8988T (cell line): Measurements from ENCODE around the gene KCNH1.

Experiments
- DNase-seq: peaks from one replicate; pipeline ENCODE4 v3.0.0; 2011

The KCNH1 gene

GRCh38 chr1:210855440-210855839, 278.5 kb downstream of the KCNH1 start:
- no peak for DNase-seq

GRCh38 chr1:210853276-210853675, 280.7 kb downstream of the KCNH1 start:
- no peak for DNase-seq

- DNase-seq: no peak
Observed at GRCh38 chr1:210850556-210850955, 283.4 kb downstream of the KCNH1 start.

GRCh38 chr1:210848474-210848873, 285.5 kb downstream of the KCNH1 start:
- no peak for DNase-seq

- no peak for DNase-seq
Observed at GRCh38 chr1:210841926-210842625, 291.9 kb downstream of the KCNH1 start.

GRCh38 chr1:210830034-210831028, 303.6 kb downstream of the KCNH1 start:
- DNase-seq: no peak

GRCh38 chr1:210828996-210829596, 304.9 kb downstream of the KCNH1 start:
- DNase-seq: no peak

GRCh38 chr1:210827481-210827880, 306.5 kb downstream of the KCNH1 start:
- DNase-seq: no peak

- no peak for DNase-seq
Observed at GRCh38 chr1:210826686-210827085, 307.3 kb downstream of the KCNH1 start.

- no peak for DNase-seq
Observed at GRCh38 chr1:210822932-210823331, 311.0 kb downstream of the KCNH1 start.

GRCh38 chr1:210822241-210822640, 311.7 kb downstream of the KCNH1 start:
- DNase-seq: no peak

GRCh38 chr1:210821615-210822014, 312.3 kb downstream of the KCNH1 start:
- DNase-seq: no peak

- DNase-seq: no peak
Observed at GRCh38 chr1:210819266-210819665, 314.7 kb downstream of the KCNH1 start.

- no peak for DNase-seq
Observed at GRCh38 chr1:210817385-210818275, 316.3 kb downstream of the KCNH1 start.

GRCh38 chr1:210815641-210816550, 318.1 kb downstream of the KCNH1 start:
- no peak for DNase-seq

GRCh38 chr1:210814382-210815123, 319.4 kb downstream of the KCNH1 start:
- no peak for DNase-seq

- DNase-seq: no peak
Observed at GRCh38 chr1:210801501-210801900, 332.4 kb downstream of the KCNH1 start.

GRCh38 chr1:210800756-210801155, 333.2 kb downstream of the KCNH1 start:
- no peak for DNase-seq

- no peak for DNase-seq
Observed at GRCh38 chr1:210800301-210800700, 333.6 kb downstream of the KCNH1 start.

GRCh38 chr1:210797422-210797821, 336.5 kb downstream of the KCNH1 start:
- DNase-seq: no peak

GRCh38 chr1:210796421-210796820, 337.5 kb downstream of the KCNH1 start:
- no peak for DNase-seq
